Hepatocyte (in vitro differentiated cells): ENCODE results near the gene CERS5. TPM values are rescaled to one million over a fixed set of nuclear protein-coding genes. Genes with fewer than 3 reads are reported as not detected.

ENCODE experiments used
- DNase-seq: peaks from one replicate; pipeline ENCODE4 v3.0.0-alpha.2; 2016; ENCODE audit warnings: low spot score
- H2AFZ ChIP-seq: fragments of 200-600 bp; sonication (generic); 2 replicates; pipeline ENCODE4 v1.6.0; 2016; ENCODE audit warnings: antibody characterized with exemption, mild to moderate bottlenecking
- H3K27ac ChIP-seq: fragments of 200-600 bp; sonication (generic); 2 replicates; pipeline ENCODE4 v1.5.1; 2016; ENCODE audit warnings: mild to moderate bottlenecking
- H3K27me3 ChIP-seq: fragments of 200-600 bp; sonication (generic); 2 replicates; pipeline ENCODE4 v1.6.1; 2016
- H3K36me3 ChIP-seq: fragments of 200-600 bp; sonication (generic); replicated peaks from 2 replicates; pipeline ENCODE4 v1.5.1; 2016; ENCODE audit warnings: low read depth; ENCODE audit not compliant: insufficient read depth
- H3K4me1 ChIP-seq: fragments of 200-600 bp; sonication (generic); 2 replicates; pipeline ENCODE4 v1.5.1; 2016; ENCODE audit warnings: mild to moderate bottlenecking, moderate library complexity; ENCODE audit not compliant: insufficient read depth
- H3K4me2 ChIP-seq: fragments of 200-600 bp; sonication (generic); 2 replicates; pipeline ENCODE4 v1.6.0; 2016
- H3K4me3 ChIP-seq: fragments of 200-600 bp; sonication (generic); 2 replicates; pipeline ENCODE4 v1.5.1; 2016; ENCODE audit warnings: mild to moderate bottlenecking
- H3K79me2 ChIP-seq: fragments of 200-600 bp; sonication (generic); 2 replicates; pipeline ENCODE4 v1.6.0; 2017; ENCODE audit warnings: mild to moderate bottlenecking
- H3K9me2 ChIP-seq: fragments of 200-600 bp; sonication (generic); replicated peaks from 2 replicates; pipeline ENCODE4 v1.6.0; 2017; ENCODE audit warnings: mild to moderate bottlenecking; ENCODE audit not compliant: insufficient read depth
- H3K9me3 ChIP-seq: fragments of 200-600 bp; sonication (generic); 2 replicates; pipeline ENCODE4 v1.5.1; 2016; ENCODE audit warnings: low read depth, mild to moderate bottlenecking
- H4K20me1 ChIP-seq: fragments of 200-600 bp; sonication (generic); 2 replicates; pipeline ENCODE4 v1.6.0; 2016; ENCODE audit warnings: mild to moderate bottlenecking; ENCODE audit not compliant: insufficient read depth, poor library complexity, severe bottlenecking
- CTCF ChIP-seq: fragments of 200-600 bp; sonication (generic); IDR thresholded peaks from 2 replicates; pipeline ENCODE4 v1.5.1; 2016; ENCODE audit warnings: antibody characterized with exemption, mild to moderate bottlenecking; ENCODE audit not compliant: poor library complexity
- EZH2 ChIP-seq: fragments of 200-600 bp; sonication (generic); IDR thresholded peaks from 2 replicates; pipeline ENCODE4 v1.6.1; 2016; ENCODE audit warnings: antibody characterized with exemption, mild to moderate bottlenecking, borderline replicate concordance
- EZH2phosphoT487 ChIP-seq: fragments of 200-600 bp; sonication (generic); IDR thresholded peaks from one replicate; pipeline ENCODE4 v1.6.1; 2018; ENCODE audit warnings: antibody characterized with exemption, mild to moderate bottlenecking, low read depth, moderate library complexity; ENCODE audit not compliant: unreplicated experiment, severe bottlenecking
- WGBS: methylation state at CpG from one replicate; pipeline ENCODE4 v1.1.6; 2016; ENCODE audit warnings: low lambda C conversion rate; ENCODE audit errors: missing lambda C conversion rate; 5-methylcytosine and 5-hydroxymethylcytosine counted together
- polyA plus RNA-seq: library from polyadenylated mRNA; unstranded; fragments of >200 nt; fragmentation: Nextera tagmentation; extraction: Ambion mirVana; gene quantifications from 2 replicates; pipeline ENCODE4 v1.2.1, GENCODE V29; 2016
- total RNA-seq: library from RNA; depleted of rRNA; stranded (reverse); fragments of >200 nt; gene quantifications from 2 replicates; pipeline ENCODE4 v1.2.3, GENCODE V29; 2014

CERS5 gene
- total and polyA plus RNA-seq, 2 experiments from 2014 or later: 38.8 to 53.3 TPM

GRCh38 chr12:50129290-50129689 is 37.9 kb downstream of the CERS5 start:
- Histone ChIP-seq H2AFZ (no peak overlapping the region), H3K4me2 (no peak overlapping the region), H3K36me3 (no peaks in the 10 kb centered on the region), H3K9me2 (no peaks in the 10 kb centered on the region), H3K27me3 (no peaks in the 10 kb centered on the region), H3K27ac (no peak overlapping the region), H3K9me3 (no peaks in the 10 kb centered on the region), H3K4me3 (no peak overlapping the region), H4K20me1 (no peaks in the 10 kb centered on the region), H3K79me2 (no peaks in the 10 kb centered on the region), H3K4me1 (no peaks in the 10 kb centered on the region)
- 95% methylated on average over 4 of the region's 4 CpGs for WGBS
- DNase-seq: no peak
- TF ChIP-seq CTCF: no peak
- TF ChIP-seq EZH2: no peak
- no peak for TF ChIP-seq EZH2phosphoT487

GRCh38 chr12:50127546-50127945 is 39.6 kb downstream of the CERS5 start:
- DNase-seq: no peak
- 95% methylated on average over 2 of the region's 2 CpGs for WGBS
- Histone ChIP-seq H3K4me1 (no peaks in the 10 kb centered on the region), H3K27me3 (no peaks in the 10 kb centered on the region), H3K4me3 (no peak overlapping the region), H3K9me3 (no peaks in the 10 kb centered on the region), H3K27ac (no peak overlapping the region), H3K9me2 (no peaks in the 10 kb centered on the region), H2AFZ (no peak overlapping the region), H4K20me1 (no peaks in the 10 kb centered on the region), H3K4me2 (no peak overlapping the region), H3K36me3 (no peaks in the 10 kb centered on the region), H3K79me2 (peaks cover 4% of the 10 kb centered on the region)
- TF ChIP-seq EZH2: no peak

DNA sequence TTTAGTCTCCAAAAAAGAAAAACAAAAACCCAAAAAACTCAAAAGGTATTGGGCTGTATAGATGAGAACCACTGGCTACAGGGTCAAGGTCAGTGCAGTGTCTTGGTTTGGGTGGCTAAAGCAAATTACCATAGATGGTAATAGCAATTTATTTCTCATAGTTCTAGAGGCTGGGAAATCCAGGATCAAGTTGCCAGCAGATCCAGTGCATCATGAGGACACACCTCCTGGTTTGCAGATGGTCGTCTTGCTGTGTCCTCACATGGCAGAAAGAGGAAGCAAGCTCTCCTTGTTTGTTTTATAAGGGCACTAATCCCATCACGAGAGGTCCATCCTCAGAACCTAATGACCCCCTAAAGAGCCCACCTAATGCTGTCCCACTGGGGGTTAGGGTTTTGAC is 44.0 kb downstream of the CERS5 start:
- TF ChIP-seq CTCF (no peak), EZH2phosphoT487 (no peak), EZH2 (no peak)
- H3K4me2 ChIP-seq: no peak overlapping the region
- no peak for DNase-seq
- H3K36me3 ChIP-seq: no peaks in the 10 kb centered on the region
- no peaks in the 10 kb centered on the region for H3K9me2 ChIP-seq
- no peak overlapping the region for H3K27ac ChIP-seq
- no peak overlapping the region for H2AFZ ChIP-seq
- no peaks in the 10 kb centered on the region for H3K27me3 ChIP-seq
- H3K9me3 ChIP-seq: no peaks in the 10 kb centered on the region
- H3K4me1 ChIP-seq: peaks cover 11% of the 10 kb centered on the region
- H3K79me2 ChIP-seq: peaks cover 21% of the 10 kb centered on the region
- no peaks in the 10 kb centered on the region for H4K20me1 ChIP-seq
- H3K4me3 ChIP-seq: no peak overlapping the region
- 86% methylated on average over 2 of the region's 2 CpGs for WGBS

- no peak overlapping the region for H3K4me2 ChIP-seq
- H2AFZ ChIP-seq: no peak overlapping the region
- WGBS: 96% methylated on average over 5 of the region's 5 CpGs
- H4K20me1 ChIP-seq: no peaks in the 10 kb centered on the region
- H3K4me1 ChIP-seq: peaks cover 11% of the 10 kb centered on the region
- no peaks in the 10 kb centered on the region for H3K36me3 ChIP-seq
- no peak overlapping the region for H3K27ac ChIP-seq
- TF ChIP-seq EZH2phosphoT487: no peak
- no peak for TF ChIP-seq EZH2
- no peak for TF ChIP-seq CTCF
- H3K79me2 ChIP-seq: peaks cover 36% of the 10 kb centered on the region
- no peak for DNase-seq
- no peaks in the 10 kb centered on the region for H3K9me2 ChIP-seq
- H3K4me3 ChIP-seq: no peak overlapping the region
- H3K27me3 ChIP-seq: no peaks in the 10 kb centered on the region
- H3K9me3 ChIP-seq: no peaks in the 10 kb centered on the region
Observed at GRCh38 chr12:50121641-50122040, 45.5 kb downstream of the CERS5 start.
